ENCODE measurements around the gene DSCAML1.

DNA sequence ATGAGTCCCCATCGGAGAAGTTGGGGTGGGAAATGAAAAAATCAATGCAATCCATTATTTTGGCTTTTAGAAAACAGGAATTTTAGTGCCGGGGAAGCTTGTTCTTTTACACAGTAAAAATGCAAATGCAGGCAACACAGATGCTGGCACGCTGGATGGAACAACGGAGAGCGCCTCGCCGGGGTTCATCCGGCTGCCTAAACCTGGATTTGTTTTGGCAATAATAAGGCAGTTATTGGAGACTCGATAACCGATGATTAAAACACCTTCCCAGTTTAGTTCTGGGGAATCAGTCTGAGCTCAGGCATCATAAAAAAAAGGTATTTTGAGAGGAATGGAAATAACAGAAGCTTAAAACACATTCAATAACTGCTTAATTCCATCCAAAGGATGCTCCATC is 2.9 kb downstream of the DSCAML1 start:
- TF ChIP-seq, protein P1, sequence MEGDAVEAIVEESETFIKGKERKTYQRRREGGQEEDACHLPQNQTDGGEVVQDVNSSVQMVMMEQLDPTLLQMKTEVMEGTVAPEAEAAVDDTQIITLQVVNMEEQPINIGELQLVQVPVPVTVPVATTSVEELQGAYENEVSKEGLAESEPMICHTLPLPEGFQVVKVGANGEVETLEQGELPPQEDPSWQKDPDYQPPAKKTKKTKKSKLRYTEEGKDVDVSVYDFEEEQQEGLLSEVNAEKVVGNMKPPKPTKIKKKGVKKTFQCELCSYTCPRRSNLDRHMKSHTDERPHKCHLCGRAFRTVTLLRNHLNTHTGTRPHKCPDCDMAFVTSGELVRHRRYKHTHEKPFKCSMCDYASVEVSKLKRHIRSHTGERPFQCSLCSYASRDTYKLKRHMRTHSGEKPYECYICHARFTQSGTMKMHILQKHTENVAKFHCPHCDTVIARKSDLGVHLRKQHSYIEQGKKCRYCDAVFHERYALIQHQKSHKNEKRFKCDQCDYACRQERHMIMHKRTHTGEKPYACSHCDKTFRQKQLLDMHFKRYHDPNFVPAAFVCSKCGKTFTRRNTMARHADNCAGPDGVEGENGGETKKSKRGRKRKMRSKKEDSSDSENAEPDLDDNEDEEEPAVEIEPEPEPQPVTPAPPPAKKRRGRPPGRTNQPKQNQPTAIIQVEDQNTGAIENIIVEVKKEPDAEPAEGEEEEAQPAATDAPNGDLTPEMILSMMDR (IDR thresholded peaks at IDR 0.05): no peak
- no peak for TF ChIP-seq EP300 (IDR thresholded peaks at IDR 0.05; ENCODE audit: low read depth)
